ENCODE measurements around the gene DDC. TPM values are rescaled to one million over a fixed set of nuclear protein-coding genes. Genes with fewer than 3 reads are reported as not detected.

Gene DDC
- total and polyA plus RNA-seq, 4 donors = 0.23 to 3.1 (median 1.6) TPM

GRCh38 chr7:50544992-50545391 is 20.2 kb downstream of the DDC start:
- no peaks in the 10 kb centered on the region for H3K27me3 ChIP-seq (ENCODE audit: control insufficient read depth in 3 of 3, insufficient read depth in 3 of 3, low read length in 2 of 3)
- H3K27ac ChIP-seq (ENCODE audit: low read depth in 1 of 2, low read length in 1 of 2) = no peak overlapping the region
- H3K4me3 ChIP-seq = no peak overlapping the region
- H3K9me3 ChIP-seq (ENCODE audit: control insufficient read depth in 4 of 4, insufficient read depth in 3 of 4, low read length in 3 of 4) = no peaks in the 10 kb centered on the region
- TF ChIP-seq CTCF (IDR thresholded peaks at IDR 0.05; ENCODE audit: control extremely low read depth, extremely low read depth) = no peak
- WGBS, 2 donors = 73 to 76% methylated on average over 6 of the region's 6 CpGs
- ATAC-seq (ENCODE audit: insufficient read depth, low FRiP score) (no peak), DNase-seq (no peak)
- no peaks in the 10 kb centered on the region for H3K4me1 ChIP-seq (ENCODE audit: control insufficient read depth in 5 of 5, insufficient read depth in 5 of 5, low read length in 5 of 5)
- no peaks in the 10 kb centered on the region for H3K36me3 ChIP-seq (ENCODE audit: control insufficient read depth in 4 of 4, insufficient read depth in 4 of 4, low read length in 4 of 4)
- H3K9ac ChIP-seq (ENCODE audit: insufficient read depth in 1 of 2, low read length in 2 of 2) = no peak overlapping the region

- H3K27me3 ChIP-seq (ENCODE audit: control insufficient read depth in 3 of 3, insufficient read depth in 3 of 3, low read length in 2 of 3) = no peaks in the 10 kb centered on the region
Observed at GRCh38 chr7:50543776-50544442, 21.3 kb downstream of the DDC start.

GRCh38 chr7:50542132-50542531 is 23.1 kb downstream of the DDC start:
- Histone ChIP-seq H3K4me3 (no peak overlapping the region), H3K4me1 (ENCODE audit: control insufficient read depth in 5 of 5, insufficient read depth in 5 of 5, low read length in 5 of 5) (no peaks in the 10 kb centered on the region), H3K9me3 (ENCODE audit: control insufficient read depth in 4 of 4, insufficient read depth in 3 of 4, low read length in 3 of 4) (no peaks in the 10 kb centered on the region), H3K36me3 (ENCODE audit: control insufficient read depth in 4 of 4, insufficient read depth in 4 of 4, low read length in 4 of 4) (no peaks in the 10 kb centered on the region), H3K27me3 (ENCODE audit: control insufficient read depth in 3 of 3, insufficient read depth in 3 of 3, low read length in 2 of 3) (no peaks in the 10 kb centered on the region), H3K27ac (ENCODE audit: low read depth in 1 of 2, low read length in 1 of 2) (no peak overlapping the region), H3K9ac (ENCODE audit: insufficient read depth in 1 of 2, low read length in 2 of 2) (no peak overlapping the region)
- no peak for ATAC-seq (ENCODE audit: insufficient read depth, low FRiP score)
- DNase-seq = no peak
- 93 to 96% methylated on average over 11 of the region's 11 CpGs for WGBS, 2 donors
- TF ChIP-seq CTCF (IDR thresholded peaks at IDR 0.05; ENCODE audit: control extremely low read depth, extremely low read depth) = no peak

More at GRCh38 chr7:50543776-50544442, 21.3 kb downstream of the DDC start:
- Histone ChIP-seq H3K9me3 (ENCODE audit: control insufficient read depth in 4 of 4, insufficient read depth in 3 of 4, low read length in 3 of 4) (no peaks in the 10 kb centered on the region), H3K4me1 (ENCODE audit: control insufficient read depth in 5 of 5, insufficient read depth in 5 of 5, low read length in 5 of 5) (no peaks in the 10 kb centered on the region), H3K9ac (ENCODE audit: insufficient read depth in 1 of 2, low read length in 2 of 2) (no peak overlapping the region), H3K36me3 (ENCODE audit: control insufficient read depth in 4 of 4, insufficient read depth in 4 of 4, low read length in 4 of 4) (no peaks in the 10 kb centered on the region), H3K27ac (ENCODE audit: low read depth in 1 of 2, low read length in 1 of 2) (no peak overlapping the region), H3K4me3 (no peak overlapping the region)
- whole genome bisulfite sequencing, 2 donors = 94 to 96% methylated on average over 18 of the region's 18 CpGs
- DNase-seq = no peak
- TF ChIP-seq CTCF (IDR thresholded peaks at IDR 0.05; ENCODE audit: control extremely low read depth, extremely low read depth) = no peak
- no peak for ATAC-seq (ENCODE audit: insufficient read depth, low FRiP score)
